CD4-positive, alpha-beta T cell treated with Interleukin-6 for 4 hours (primary cell): ENCODE data around the gene ZNF425.
"Not testable (repeated sequence)": the region's sequence is repeated elsewhere in the genome, so short reads cannot be mapped to it uniquely, and the experiment has no call there.

Source experiments
- DNase-seq: peaks from one replicate; pipeline ENCODE4 v3.0.0-alpha.2; 2020; ENCODE audit warnings: mixed read lengths

Gene ZNF425, protein sequence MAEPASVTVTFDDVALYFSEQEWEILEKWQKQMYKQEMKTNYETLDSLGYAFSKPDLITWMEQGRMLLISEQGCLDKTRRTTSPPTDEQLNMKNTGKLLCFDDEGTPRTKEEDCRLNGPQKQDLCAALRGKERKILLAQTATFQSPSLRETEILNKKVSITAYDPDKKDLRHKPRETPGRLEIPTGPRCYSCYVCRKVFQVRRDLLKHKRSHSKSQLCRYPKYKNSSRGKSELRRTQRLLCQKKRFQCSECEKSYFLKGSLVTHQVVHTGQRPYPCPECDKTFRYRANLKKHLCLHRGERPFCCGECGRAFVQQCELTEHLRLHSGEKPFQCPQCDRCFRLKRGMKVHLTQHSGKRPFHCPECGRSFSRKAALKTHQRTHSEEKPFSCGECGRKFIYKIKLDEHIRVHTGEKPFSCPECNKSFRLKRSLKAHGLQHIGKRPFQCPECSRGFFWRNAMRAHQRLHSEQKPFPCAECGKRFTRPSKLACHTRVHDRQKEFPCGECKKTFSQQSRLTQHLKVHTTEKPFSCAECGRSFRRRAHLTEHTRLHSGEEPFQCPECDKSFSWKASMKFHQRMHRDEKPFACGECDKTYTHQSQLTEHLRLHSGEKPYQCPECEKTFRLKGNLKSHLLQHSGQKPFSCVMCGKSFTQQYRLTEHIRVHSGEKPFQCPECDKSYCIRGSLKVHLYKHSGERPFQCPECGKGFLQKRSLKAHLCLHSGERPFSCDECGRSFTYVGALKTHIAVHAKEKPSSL

GRCh38 chr7:149125863-149126661 is at the start of gene ZNF425:
ZNF425 (minus strand) TSS chr7:149126324; CDS start chr7:149126213, 111 bp downstream.
- DNase-seq, result peak; percentile 94

DNA sequence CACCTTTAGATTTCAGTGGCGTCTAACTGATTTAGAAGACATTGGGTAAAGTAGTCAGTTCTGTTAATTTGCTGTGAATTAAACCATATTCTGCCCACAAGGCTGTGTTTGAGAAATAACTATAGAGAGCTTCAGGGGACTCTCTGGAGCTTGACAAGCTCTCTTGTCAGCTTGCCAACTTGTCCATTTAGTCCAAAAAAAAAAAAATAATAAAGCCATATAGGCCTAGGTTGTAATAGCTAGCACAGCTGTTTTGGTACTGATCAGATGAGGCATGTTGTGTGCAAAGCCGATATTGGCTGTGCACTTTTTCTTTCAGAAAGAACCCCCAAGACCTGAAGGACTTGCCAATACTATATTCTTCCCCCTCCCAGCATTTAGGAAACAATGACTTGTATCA is 49.0 kb upstream of the ZNF425 start:
- no peak for DNase-seq

DNA sequence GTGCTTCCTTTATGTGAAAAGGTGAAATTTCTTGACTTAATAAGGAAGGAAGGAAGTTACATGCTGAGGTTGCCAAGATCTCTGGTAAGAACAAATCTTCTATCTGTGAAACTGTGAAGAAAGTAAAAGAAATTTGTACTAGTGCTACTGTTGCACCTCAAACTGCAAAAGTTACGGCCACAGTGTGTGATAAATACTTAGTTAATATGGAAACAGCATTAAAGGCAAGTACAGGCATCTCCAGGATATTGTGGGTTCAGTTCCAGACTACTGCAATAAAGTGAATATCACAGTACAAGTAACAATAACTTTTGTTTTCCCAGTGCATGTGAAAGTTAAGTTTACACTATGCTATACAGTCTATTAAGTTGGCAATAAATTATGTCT is 46.4 kb upstream of the ZNF425 start:
- no peak for DNase-seq

DNA sequence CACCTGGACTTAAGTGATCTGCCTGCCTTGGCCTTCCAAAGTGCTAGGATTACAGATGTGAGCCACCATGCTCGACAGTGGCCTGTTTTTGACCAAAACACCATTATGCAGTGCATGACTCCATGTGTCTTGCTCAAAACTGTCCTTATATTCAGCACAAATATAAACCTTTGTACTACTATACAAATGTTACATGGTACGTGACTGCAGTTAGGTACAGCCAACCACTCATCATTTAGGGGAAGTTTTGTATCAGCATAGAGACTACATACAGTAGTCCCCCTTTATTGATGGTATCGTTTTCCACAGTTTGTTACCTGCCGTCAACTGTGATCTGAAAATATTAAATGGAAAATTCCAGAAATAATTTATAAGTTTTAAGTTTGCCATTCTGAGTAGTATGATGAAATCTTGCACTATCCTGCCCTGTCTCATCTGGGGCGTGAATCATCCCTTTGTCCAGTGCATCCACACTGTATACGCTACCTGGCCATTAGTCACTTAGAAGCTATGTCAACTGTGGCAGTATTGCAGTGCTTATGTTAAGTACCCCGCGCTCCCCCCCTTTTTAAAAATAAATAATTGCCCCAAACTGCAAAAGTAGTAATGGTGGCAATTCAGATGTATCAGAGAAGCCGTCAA is 45.9 kb upstream of the ZNF425 start:
- DNase-seq, result no peak

- no peak for DNase-seq
Observed at GRCh38 chr7:149166630-149167352, 40.7 kb upstream of the ZNF425 start.

DNA sequence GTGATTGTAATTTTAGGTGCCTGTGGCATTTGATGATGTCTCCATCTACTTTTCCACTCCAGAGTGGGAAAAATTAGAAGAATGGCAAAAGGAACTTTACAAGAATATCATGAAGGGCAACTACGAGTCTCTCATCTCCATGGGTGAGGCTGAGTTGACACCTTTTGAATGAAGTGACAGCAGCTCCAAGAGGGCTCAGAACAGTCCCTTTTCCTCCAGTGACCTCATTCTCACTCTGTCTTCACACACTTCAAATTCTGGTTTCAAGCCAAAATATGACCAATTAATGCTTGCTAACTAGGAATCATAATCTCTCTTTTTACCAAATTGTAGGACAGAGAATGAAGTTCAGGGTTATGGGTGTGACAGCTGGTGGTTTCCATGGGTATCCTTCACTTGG is 40.0 kb upstream of the ZNF425 start:
- DNase-seq, result no peak

GRCh38 chr7:149161241-149161848 is 35.2 kb upstream of the ZNF425 start:
- no peak for DNase-seq

DNA sequence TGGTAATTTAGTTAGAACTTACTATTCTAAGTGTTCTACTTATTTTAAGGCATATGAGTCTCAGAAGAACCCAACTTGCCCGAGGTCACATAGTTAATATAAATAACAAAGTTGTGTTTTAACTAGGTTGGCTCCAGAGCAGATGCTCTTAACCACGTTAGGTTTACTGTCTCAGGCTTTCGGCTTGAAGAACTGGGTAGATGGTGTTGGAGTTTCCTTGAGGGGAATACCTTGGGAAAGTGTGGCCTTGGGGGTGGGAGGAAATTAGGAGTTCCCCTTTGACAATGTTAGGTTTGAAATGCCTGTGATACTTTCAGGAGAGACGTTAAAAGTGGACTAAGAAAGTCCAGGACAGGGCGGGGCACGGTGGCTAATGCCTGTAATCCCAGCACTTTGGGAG is 30.8 kb upstream of the ZNF425 start:
- no peak for DNase-seq

DNA sequence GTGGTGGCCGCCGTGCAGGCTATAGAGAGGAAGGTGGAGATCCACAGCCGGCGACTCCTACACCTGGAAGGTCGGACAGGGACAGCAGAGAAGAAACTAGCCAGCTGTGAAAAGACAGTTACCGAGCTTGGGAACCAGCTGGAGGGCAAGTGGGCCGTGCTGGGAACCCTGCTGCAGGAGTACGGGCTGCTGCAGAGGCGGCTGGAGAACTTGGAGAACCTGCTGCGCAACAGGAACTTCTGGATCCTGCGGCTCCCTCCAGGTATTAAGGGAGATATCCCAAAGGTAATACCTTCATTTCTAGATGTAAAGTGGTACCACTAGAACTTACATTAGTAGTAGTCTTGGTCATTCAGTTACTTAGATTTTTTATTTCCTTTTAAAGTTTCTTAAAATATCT is 27.9 kb upstream of the ZNF425 start:
- no peak for DNase-seq

- no peak for DNase-seq
Observed at GRCh38 chr7:149153346-149153745, 27.2 kb upstream of the ZNF425 start.

GRCh38 chr7:149150981-149151380 is 24.9 kb upstream of the ZNF425 start:
- DNase-seq, result no peak

GRCh38 chr7:149147752-149148653 is 21.9 kb upstream of the ZNF425 start:
- DNase-seq, result peak; percentile 70

- peak; percentile 87 for DNase-seq
Observed at GRCh38 chr7:149147072-149147751, 21.1 kb upstream of the ZNF425 start, which contains the start of gene ZNF398. ZNF398 (plus strand) TSS chr7:149147453; CDS start chr7:149147743, 290 bp downstream.

- DNase-seq, result no peak
Observed at GRCh38 chr7:149145031-149145845, 19.1 kb upstream of the ZNF425 start.

GRCh38 chr7:149144436-149144922 is 18.4 kb upstream of the ZNF425 start:
- DNase-seq, result not testable (repeated sequence)

GRCh38 chr7:149141893-149142292 is 15.8 kb upstream of the ZNF425 start:
- no peak for DNase-seq

GRCh38 chr7:149140831-149141230 is 14.7 kb upstream of the ZNF425 start:
- no peak for DNase-seq

GRCh38 chr7:149136118-149136517 is 10.0 kb upstream of the ZNF425 start:
- no peak for DNase-seq
